OCI-LY7 (cell line): ENCODE data around the gene LGALS8. TPM values are rescaled to one million over a fixed set of nuclear protein-coding genes. Genes with fewer than 3 reads are reported as not detected.
"Not testable (repeated sequence)": the region's sequence is repeated elsewhere in the genome, so short reads cannot be mapped to it uniquely, and the experiment has no call there.

Experiments used
- BruUV-seq: library from RNA; stranded (reverse); fragments of 400-500 nt; replicated peaks from 2 replicates; lab custom pipeline; 2021; lab: Mats Ljungman, UMichigan
- CTCF ChIA-PET: fragments of 300-600 bp; sonication (Branson Sonifier 250); formaldehyde crosslinking; loops from one replicate; lab custom pipeline; 2022; ENCODE audit warnings: antibody characterized with exemption; ENCODE audit not compliant: unreplicated experiment; lab: Charles Lee
- POLR2A ChIA-PET: fragments of 300-600 bp; sonication (Branson Sonifier 250); formaldehyde crosslinking; loops from one replicate; lab custom pipeline; 2022; ENCODE audit warnings: antibody characterized with exemption; lab: Charles Lee
- DNase-seq: peaks from one replicate; pipeline ENCODE4 v3.0.0-alpha.2; 2015; ENCODE audit warnings: low spot score
- H2AFZ ChIP-seq: fragments of 200-600 bp; sonication (generic), shearing (Covaris generic); 2 replicates; pipeline ENCODE4 v1.6.1; 2014; ENCODE audit warnings: mild to moderate bottlenecking, antibody characterized with exemption, low read length, moderate library complexity
- H3K27ac ChIP-seq: fragments of 200-600 bp; sonication (generic); 2 replicates; pipeline ENCODE4 v1.5.1; 2014; ENCODE audit warnings: mixed run types, low read depth, mild to moderate bottlenecking, moderate library complexity, low read length, inconsistent platforms; ENCODE audit not compliant: poor library complexity, severe bottlenecking
- H3K36me3 ChIP-seq: fragments of 200-600 bp; sonication (generic); 2 replicates; pipeline ENCODE4 v1.6.1; 2014; ENCODE audit warnings: mild to moderate bottlenecking, antibody characterized with exemption, low read length, moderate library complexity, mixed read lengths; ENCODE audit not compliant: insufficient read depth
- H3K4me1 ChIP-seq: fragments of 200-600 bp; sonication (generic); 2 replicates; pipeline ENCODE4 v1.5.1; 2014; ENCODE audit warnings: mild to moderate bottlenecking, low read length; ENCODE audit not compliant: insufficient read depth, poor library complexity, severe bottlenecking
- H3K4me2 ChIP-seq: fragments of 200-600 bp; sonication (generic); 2 replicates; pipeline ENCODE4 v1.6.1; 2014; ENCODE audit warnings: mild to moderate bottlenecking, low read length
- H3K4me3 ChIP-seq: fragments of 200-600 bp; sonication (generic); 2 replicates; pipeline ENCODE4 v1.5.1; 2014; ENCODE audit warnings: mild to moderate bottlenecking, low read depth, low read length; ENCODE audit not compliant: poor library complexity, severe bottlenecking
- H3K79me2 ChIP-seq: fragments of 200-600 bp; sonication (generic); 2 replicates; pipeline ENCODE4 v1.6.1; 2016; ENCODE audit warnings: low read depth, mild to moderate bottlenecking, low read length, moderate library complexity, mixed read lengths; ENCODE audit not compliant: insufficient read depth
- H3K9me2 ChIP-seq: fragments of 200-600 bp; sonication (generic); 2 replicates; pipeline ENCODE4 v1.6.1; 2016; ENCODE audit warnings: mild to moderate bottlenecking, low read length, mixed read lengths; ENCODE audit not compliant: insufficient read depth
- H3K9me3 ChIP-seq: fragments of 200-600 bp; sonication (generic); 2 replicates; pipeline ENCODE4 v1.6.1; 2014; ENCODE audit warnings: mild to moderate bottlenecking, mixed run types, low read length, mixed read lengths
- H4K20me1 ChIP-seq: fragments of 200-600 bp; sonication (generic); 2 replicates; pipeline ENCODE4 v1.6.1; 2014; ENCODE audit warnings: mild to moderate bottlenecking, antibody characterized with exemption, low read length, moderate library complexity, mixed read lengths; ENCODE audit not compliant: insufficient read depth
- CTCF ChIP-seq: fragments of 200-600 bp; sonication (generic); conservative IDR thresholded peaks from 2 replicates; pipeline ENCODE4 v1.5.1; 2014; ENCODE audit warnings: mild to moderate bottlenecking, antibody characterized with exemption, low read length, moderate library complexity, mixed read lengths
- EZH2phosphoT487 ChIP-seq: fragments of 200-600 bp; sonication (generic); IDR thresholded peaks from 2 replicates; pipeline ENCODE4 v1.6.1; 2018; ENCODE audit warnings: low read depth, borderline replicate concordance, mild to moderate bottlenecking, mixed run types, antibody characterized with exemption, low read length, moderate library complexity, mixed read lengths
- intact Hi-C: fragments of 100-400 bp; cut with micrococcal nuclease; formaldehyde crosslinking; loops from one replicate; pipeline ENCODE4 v1.10.0; 2022; ENCODE audit not compliant: unreplicated experiment
- total RNA-seq, 2 experiments: library from RNA; depleted of rRNA in 1 of 2; stranded (reverse); fragments of >200 nt in 1 of 2; shearing (Covaris generic) in 1 of 2; gene quantifications; 2 replicates each; pipeline ENCODE4 v1.2.3, GENCODE V29; 2014 to 2022

Gene LGALS8
- total RNA-seq, 2 experiments from 2014 or later, result not detected

GRCh38 chr1:236502972-236503639, 20.7 kb upstream of the LGALS8 start:
- H3K4me2 ChIP-seq, result no peak overlapping the region
- TF ChIP-seq CTCF (no peak), EZH2phosphoT487 (no peak)
- H3K36me3 ChIP-seq, result no peaks in the 10 kb centered on the region
- intact Hi-C loops, result no loop called here
- H3K9me2 ChIP-seq, result no peaks in the 10 kb centered on the region
- DNase-seq, result no peak
- CTCF ChIA-PET, result no interaction called here
- no TSS peak for BruUV-seq
- no peaks in the 10 kb centered on the region for H4K20me1 ChIP-seq
- H3K4me3 ChIP-seq, result no peak overlapping the region
- no peaks in the 10 kb centered on the region for H3K79me2 ChIP-seq
- no peaks in the 10 kb centered on the region for H3K9me3 ChIP-seq
- H3K27ac ChIP-seq, result no peak overlapping the region
- no peak overlapping the region for H2AFZ ChIP-seq
- H3K4me1 ChIP-seq, result no peaks in the 10 kb centered on the region
- POLR2A ChIA-PET, result interaction anchor here (0.6 kb wide), 1 partner anchor 116 kb away, joined by 10 read pairs; no protein-coding TSS in a partner anchor

- H3K9me2 ChIP-seq, H3K9me3 ChIP-seq, intact Hi-C loops, H3K36me3 ChIP-seq, H3K4me1 ChIP-seq, H4K20me1 ChIP-seq, H2AFZ ChIP-seq, H3K27ac ChIP-seq, H3K79me2 ChIP-seq, CTCF ChIA-PET, H3K4me3 ChIP-seq, BruUV-seq, H3K4me2 ChIP-seq, DNase-seq: not testable (repeated sequence)
- POLR2A ChIA-PET, result interaction anchor here (0.7 kb wide), 1 partner anchor 489 kb away, joined by 3 read pairs; no protein-coding TSS in a partner anchor
Measured at GRCh38 chr1:236504338-236504737, 19.4 kb upstream of the LGALS8 start.

DNA sequence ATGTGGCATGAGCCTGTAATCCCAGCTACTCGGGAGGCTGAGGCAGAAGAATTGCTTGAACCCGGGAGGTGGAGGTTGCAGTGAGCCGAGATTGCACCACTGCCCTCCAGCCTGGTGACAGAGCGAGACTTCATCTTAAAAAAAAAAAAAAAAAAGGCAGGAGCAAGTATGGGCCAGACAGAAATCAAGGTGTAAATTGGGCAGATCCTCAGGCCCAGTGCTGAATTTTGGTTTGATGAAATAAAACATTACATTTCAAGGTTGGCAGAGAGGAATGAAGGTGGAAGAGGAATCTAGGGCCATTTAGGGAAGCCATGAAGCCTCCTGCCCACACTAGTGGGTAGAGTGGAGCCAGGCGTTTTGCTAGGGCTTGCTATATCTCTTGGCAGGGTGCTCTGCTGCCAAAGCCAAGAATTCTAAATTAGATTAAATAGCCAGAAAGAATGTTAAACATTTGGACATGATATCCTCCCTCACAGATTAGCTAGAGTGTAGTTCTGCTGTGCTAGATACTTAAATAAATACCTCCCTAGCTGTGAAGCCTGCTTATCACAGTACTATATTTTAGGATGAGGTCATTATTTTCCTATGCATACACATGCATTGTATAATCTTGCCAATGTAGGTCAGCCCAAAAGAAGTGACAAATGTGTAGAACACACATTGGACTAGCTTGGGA, 16.6 kb upstream of the LGALS8 start:
- no peaks in the 10 kb centered on the region for H3K4me1 ChIP-seq
- no peak for DNase-seq
- no peak overlapping the region for H3K4me2 ChIP-seq
- BruUV-seq, result no TSS peak
- H3K4me3 ChIP-seq, result no peak overlapping the region
- H3K27ac ChIP-seq, result no peak overlapping the region
- no peaks in the 10 kb centered on the region for H3K9me2 ChIP-seq
- H4K20me1 ChIP-seq, result no peaks in the 10 kb centered on the region
- TF ChIP-seq EZH2phosphoT487, result no peak
- no peak for TF ChIP-seq CTCF
- H3K36me3 ChIP-seq, result no peaks in the 10 kb centered on the region
- POLR2A ChIA-PET, result interaction anchor here (0.5 to 0.9 kb wide), 4 partner anchors 371 to 797 kb away, joined by 3 to 4 read pairs (median 4); no protein-coding TSS in a partner anchor
- CTCF ChIA-PET, result no interaction called here
- H3K9me3 ChIP-seq, result no peaks in the 10 kb centered on the region
- intact Hi-C loops, result no loop called here
- H3K79me2 ChIP-seq, result no peaks in the 10 kb centered on the region
- no peak overlapping the region for H2AFZ ChIP-seq
